CD4-positive, alpha-beta memory T cell (primary cell): ENCODE data around the gene TEAD4. TPM values are rescaled to one million over a fixed set of nuclear protein-coding genes. Genes with fewer than 3 reads are reported as not detected.
A peak's percentile ranks its signal among the peaks of the same experiment; 100 is the strongest.

Source experiments
- CTCF ChIA-PET: fragments of 350-600 bp; sonication (Branson Sonifier 250); formaldehyde crosslinking; loops from one replicate; lab custom pipeline; 2021; ENCODE audit warnings: inconsistent platforms; ENCODE audit not compliant: partially characterized antibody; lab: Charles Lee
- POLR2A ChIA-PET: fragments of 350-600 bp; sonication (Branson Sonifier 250); formaldehyde crosslinking; loops from one replicate; lab custom pipeline; 2021; ENCODE audit not compliant: partially characterized antibody; lab: Charles Lee
- DNase-seq, 5 donors: peaks; one replicate each; pipeline versions ENCODE4 v3.0.0 to v3.0.0-alpha.2; 2020 to 2022; ENCODE audit warnings: mixed read lengths in 1 of 5
- H3K27ac ChIP-seq: one replicate; pipeline ENCODE4 v1.7.0; 2013; ENCODE audit warnings: low read depth, low read length
- H3K27me3 ChIP-seq: 2 replicates; pipeline ENCODE4 v1.7.0; 2013; ENCODE audit warnings: mild to moderate bottlenecking, low read length, moderate library complexity; ENCODE audit not compliant: insufficient read depth
- H3K36me3 ChIP-seq: 2 replicates; pipeline ENCODE4 v1.7.0; 2013; ENCODE audit warnings: mild to moderate bottlenecking, low read length, moderate library complexity; ENCODE audit not compliant: insufficient read depth
- H3K4me1 ChIP-seq: 2 replicates; pipeline ENCODE4 v1.7.0; 2013; ENCODE audit warnings: mild to moderate bottlenecking, low read length, moderate library complexity; ENCODE audit not compliant: insufficient read depth
- H3K4me3 ChIP-seq, 2 donors: one replicate each; pipeline ENCODE4 v1.7.0; 2013; ENCODE audit warnings: low read length in 2 of 2, mild to moderate bottlenecking in 1 of 2
- H3K9me3 ChIP-seq, 2 donors: one replicate each; pipeline ENCODE4 v1.7.0; 2013; ENCODE audit warnings: low read length in 2 of 2, control low read depth in 1 of 2; ENCODE audit not compliant: control insufficient read depth in 1 of 2
- H3K27ac Mint-ChIP-seq, 7 donors: one replicate each; pipeline ENCODE4 v1.8.0; 2020 to 2021; ENCODE audit warnings: mixed read lengths in 7 of 7, mild to moderate bottlenecking in 6 of 7, inconsistent platforms in 3 of 7, moderate library complexity in 3 of 7
- H3K27me3 Mint-ChIP-seq, 2 donors: one replicate each; pipeline ENCODE4 v1.8.0; 2020 to 2021; ENCODE audit warnings: mixed read lengths in 2 of 2
- H3K36me3 Mint-ChIP-seq, 2 donors: one replicate each; pipeline ENCODE4 v1.8.0; 2020 to 2021; ENCODE audit warnings: mixed read lengths in 2 of 2, inconsistent platforms in 1 of 2, mild to moderate bottlenecking in 1 of 2
- H3K4me1 Mint-ChIP-seq, 4 donors: one replicate each; pipeline ENCODE4 v1.8.0; 2020 to 2021; ENCODE audit warnings: mixed read lengths in 4 of 4, mild to moderate bottlenecking in 1 of 4
- H3K4me3 Mint-ChIP-seq, 8 donors: one replicate each; pipeline ENCODE4 v1.8.0; 2020 to 2021; ENCODE audit warnings: mixed read lengths in 8 of 8, mild to moderate bottlenecking in 7 of 8, moderate library complexity in 6 of 8, inconsistent platforms in 3 of 8
- H3K9me3 Mint-ChIP-seq, 8 donors: one replicate each; pipeline ENCODE4 v1.8.0; 2020 to 2021; ENCODE audit warnings: mixed read lengths in 8 of 8, mild to moderate bottlenecking in 5 of 8, inconsistent platforms in 3 of 8, moderate library complexity in 1 of 8
- intact Hi-C: fragments of 100-400 bp; cut with micrococcal nuclease; formaldehyde crosslinking; loops from one replicate; pipeline ENCODE4 v1.15.1; 2023
- polyA plus RNA-seq, 2 donors: library from polyadenylated mRNA; unstranded; fragments of 300-500 nt; fragmentation: Illumina TruSeq; gene quantifications; one replicate each; pipeline ENCODE4 v1.2.3, GENCODE V29; 2021
- total RNA-seq, 2 experiments: library from RNA; stranded (reverse); gene quantifications; one replicate each; pipeline ENCODE4 v1.2.3, GENCODE V29; 2021

Gene TEAD4
- total and polyA plus RNA-seq, 4 experiments from 2014 or later: not detected

GRCh38 chr12:2941524-2941923 lies 17.7 kb upstream of the TEAD4 start:
- H3K4me3 Mint-ChIP-seq: no peak overlapping the region
- intact Hi-C loops: no loop called here
- Histone ChIP-seq H3K36me3 (no peaks in the 10 kb centered on the region), H3K9me3 (no peaks in the 10 kb centered on the region), H3K27ac (no peak overlapping the region), H3K4me1 (no peaks in the 10 kb centered on the region), H3K4me3 (no peak overlapping the region), H3K27me3 (no peaks in the 10 kb centered on the region)
- peaks cover 0 to 4% (median 0%) of the 10 kb centered on the region in 4 donors for H3K4me1 Mint-ChIP-seq
- H3K36me3 Mint-ChIP-seq: peaks cover 5 to 30% of the 10 kb centered on the region in 2 donors
- no peak for DNase-seq
- no peaks in the 10 kb centered on the region for H3K27me3 Mint-ChIP-seq
- ChIA-PET POLR2A (no interaction called here), CTCF (no interaction called here)
- H3K9me3 Mint-ChIP-seq: no peaks in the 10 kb centered on the region
- no peak overlapping the region for H3K27ac Mint-ChIP-seq

GRCh38 chr12:2944401-2945047 lies 14.7 kb upstream of the TEAD4 start:
- Histone ChIP-seq H3K27me3 (no peaks in the 10 kb centered on the region), H3K9me3 (no peaks in the 10 kb centered on the region), H3K4me3 (no peak overlapping the region), H3K27ac (no peak overlapping the region), H3K36me3 (no peaks in the 10 kb centered on the region), H3K4me1 (no peaks in the 10 kb centered on the region)
- peaks cover 0 to 1% (median 0%) of the 10 kb centered on the region in 8 donors for H3K9me3 Mint-ChIP-seq
- H3K27ac Mint-ChIP-seq: peak overlapping the region in 1 of 7 donors; percentile 51
- H3K4me1 Mint-ChIP-seq: peaks cover 0 to 4% (median 0%) of the 10 kb centered on the region in 4 donors
- peaks cover 1 to 10% of the 10 kb centered on the region in 2 donors for H3K36me3 Mint-ChIP-seq
- DNase-seq: peak in 4 of 5 donors; percentile 25 to 29 (median 28)
- ChIA-PET POLR2A (no interaction called here), CTCF (interaction anchor here (0.9 to 2.5 kb wide), 8 partner anchors 10 to 99 kb away, joined by 3 to 11 read pairs (median 4); no protein-coding TSS in a partner anchor)
- peak overlapping the region in 3 of 8 donors; percentile 39 to 57 (median 49) for H3K4me3 Mint-ChIP-seq
- intact Hi-C loops: no loop called here
- peaks cover 1 to 3% of the 10 kb centered on the region in 2 donors for H3K27me3 Mint-ChIP-seq

DNA sequence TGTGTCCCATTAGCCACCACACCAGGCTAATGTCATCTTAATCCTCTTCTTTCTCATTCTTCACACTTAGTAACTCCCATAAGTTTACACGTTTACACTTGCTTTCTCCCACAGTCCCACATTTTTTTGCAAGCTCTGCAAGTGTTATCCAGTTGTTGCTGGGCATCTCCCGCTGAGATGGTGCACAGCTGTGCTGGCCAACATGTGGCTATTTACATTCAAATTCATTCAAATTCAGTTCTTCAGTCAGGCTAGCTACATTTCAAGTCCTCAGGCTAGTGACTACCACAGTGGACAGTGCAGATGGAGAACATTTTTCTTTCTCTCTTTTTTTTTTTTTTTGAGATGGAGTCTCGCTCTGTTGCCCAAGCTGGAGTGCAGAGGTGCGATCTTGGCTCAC lies 9.8 kb upstream of the TEAD4 start:
- Mint-ChIP-seq H3K4me3 (no peak overlapping the region), H3K36me3 (no peaks in the 10 kb centered on the region), H3K9me3 (peaks cover 0 to 1% (median 0%) of the 10 kb centered on the region in 8 donors), H3K4me1 (peaks cover 0 to 4% (median 0%) of the 10 kb centered on the region in 4 donors), H3K27me3 (peaks cover 3% of the 10 kb centered on the region in 2 donors), H3K27ac (no peak overlapping the region)
- Histone ChIP-seq H3K9me3 (no peaks in the 10 kb centered on the region), H3K4me1 (no peaks in the 10 kb centered on the region), H3K4me3 (no peak overlapping the region), H3K36me3 (no peaks in the 10 kb centered on the region), H3K27ac (no peak overlapping the region), H3K27me3 (no peaks in the 10 kb centered on the region)
- DNase-seq: no peak
- CTCF ChIA-PET: interaction anchor here (1.1 to 1.7 kb wide), 2 partner anchors 63 to 266 kb away, joined by 3 read pairs; no protein-coding TSS in a partner anchor
- POLR2A ChIA-PET: no interaction called here
- intact Hi-C loops: no loop called here

GRCh38 chr12:2955888-2956287 lies 3.3 kb upstream of the TEAD4 start:
- no peak overlapping the region for H3K27ac Mint-ChIP-seq
- no peak overlapping the region for H3K4me3 Mint-ChIP-seq
- Histone ChIP-seq H3K4me1 (peaks cover 3% of the 10 kb centered on the region), H3K27ac (no peak overlapping the region), H3K4me3 (no peak overlapping the region), H3K27me3 (peaks cover 8% of the 10 kb centered on the region), H3K9me3 (no peaks in the 10 kb centered on the region), H3K36me3 (no peaks in the 10 kb centered on the region)
- H3K27me3 Mint-ChIP-seq: peaks cover 27 to 32% of the 10 kb centered on the region in 2 donors
- ChIA-PET POLR2A (no interaction called here), CTCF (no interaction called here)
- no peak for DNase-seq
- intact Hi-C loops: no loop called here
- H3K9me3 Mint-ChIP-seq: no peaks in the 10 kb centered on the region
- H3K36me3 Mint-ChIP-seq: no peaks in the 10 kb centered on the region
- H3K4me1 Mint-ChIP-seq: peaks cover 10 to 23% (median 15%) of the 10 kb centered on the region in 4 donors

DNA sequence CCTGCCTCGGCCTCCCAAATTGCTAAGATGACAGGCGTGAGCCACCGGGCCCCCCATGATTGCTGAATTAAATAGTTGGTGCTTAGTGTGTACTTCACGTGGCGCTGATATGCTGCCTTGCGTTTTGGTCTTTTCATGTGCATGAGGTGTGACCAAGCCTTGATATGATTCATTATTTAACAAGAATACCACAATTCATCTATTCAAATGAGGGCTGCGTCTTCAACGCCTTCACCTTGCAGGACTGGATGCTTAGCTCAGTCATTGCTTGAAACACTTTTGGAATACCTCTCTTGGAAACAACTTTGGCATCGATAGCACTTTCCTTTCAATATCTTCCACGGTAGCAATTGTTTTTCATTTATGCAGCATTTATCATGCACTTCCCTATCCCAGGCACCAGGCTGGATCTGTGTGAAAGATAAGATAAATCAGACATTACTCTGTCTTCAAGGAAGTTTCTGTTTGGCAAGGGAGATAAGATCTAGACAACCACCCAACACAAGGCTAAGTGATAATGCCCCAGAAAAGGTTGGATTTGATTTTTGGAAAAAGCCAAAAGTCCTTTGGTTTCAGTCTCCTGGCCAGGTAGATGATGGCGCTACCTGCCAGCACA lies 1.3 kb upstream of the TEAD4 start:
- Mint-ChIP-seq H3K27me3 (peaks cover 34 to 45% of the 10 kb centered on the region in 2 donors), H3K9me3 (no peaks in the 10 kb centered on the region), H3K36me3 (no peaks in the 10 kb centered on the region), H3K4me1 (peaks cover 11 to 26% (median 18%) of the 10 kb centered on the region in 4 donors), H3K27ac (no peak overlapping the region), H3K4me3 (peak overlapping the region in 6 of 8 donors; percentile 9 to 79 (median 62))
- CTCF ChIA-PET: no interaction called here
- Histone ChIP-seq H3K27me3 (peaks cover 9% of the 10 kb centered on the region), H3K4me1 (peaks cover 3% of the 10 kb centered on the region), H3K27ac (no peak overlapping the region), H3K9me3 (no peaks in the 10 kb centered on the region), H3K4me3 (no peak overlapping the region), H3K36me3 (no peaks in the 10 kb centered on the region)
- no peak for DNase-seq
- intact Hi-C loops: no loop called here
- POLR2A ChIA-PET: no interaction called here

DNA sequence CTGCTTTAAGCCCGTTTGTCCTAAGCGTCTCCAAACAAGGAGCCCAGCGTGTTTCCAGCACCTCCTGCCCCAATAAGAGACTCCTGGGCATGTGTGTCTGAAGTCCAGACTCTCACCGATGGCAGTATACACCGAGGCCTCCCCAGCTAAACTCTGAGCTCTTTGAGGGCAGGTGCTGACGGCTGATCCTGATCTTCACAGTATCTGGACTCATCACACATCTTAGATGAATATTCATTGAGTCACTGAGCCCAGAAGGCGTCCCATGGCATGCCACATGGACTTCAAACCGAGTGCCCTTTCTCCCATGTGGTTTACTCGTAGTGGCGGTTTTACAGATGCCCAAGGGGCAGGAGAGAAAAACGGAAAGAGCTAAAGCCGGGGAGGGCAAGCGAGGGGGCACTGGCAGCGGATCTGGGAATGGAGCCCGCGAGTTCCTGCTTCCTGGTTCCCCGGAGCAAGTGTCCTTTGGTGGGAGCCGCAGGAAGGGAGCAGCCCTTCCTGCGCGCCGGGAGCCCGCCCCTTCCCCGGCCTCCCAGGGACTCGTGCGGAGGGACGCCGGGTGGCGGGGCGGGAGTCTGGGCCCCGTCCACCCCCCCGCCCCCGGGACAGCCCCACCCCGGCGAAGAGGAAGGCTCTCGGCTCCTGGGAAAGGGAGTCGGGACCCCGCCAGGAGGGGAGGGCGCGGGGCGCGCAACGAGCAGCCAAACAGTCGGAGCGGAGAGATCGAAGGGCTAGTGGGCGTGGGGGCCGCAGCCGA lies 585 bp upstream of the TEAD4 start:
- Mint-ChIP-seq H3K4me1 (peaks cover 11 to 26% (median 18%) of the 10 kb centered on the region in 4 donors), H3K9me3 (no peaks in the 10 kb centered on the region), H3K27me3 (peaks cover 34 to 47% of the 10 kb centered on the region in 2 donors), H3K36me3 (no peaks in the 10 kb centered on the region), H3K27ac (no peak overlapping the region), H3K4me3 (peak overlapping the region; percentile 46 to 80 (median 66))
- H3K9me3 ChIP-seq: no peaks in the 10 kb centered on the region
- H3K4me1 ChIP-seq: peaks cover 3% of the 10 kb centered on the region
- ChIA-PET POLR2A (no interaction called here), CTCF (no interaction called here)
- no peaks in the 10 kb centered on the region for H3K36me3 ChIP-seq
- no peak overlapping the region for H3K27ac ChIP-seq
- H3K4me3 ChIP-seq: no peak overlapping the region
- no peak for DNase-seq
- intact Hi-C loops: no loop called here
- peaks cover 9% of the 10 kb centered on the region for H3K27me3 ChIP-seq
